Heart right ventricle (tissue), 16 donors: Measurements from ENCODE around the gene CAMK1D. TPM values are rescaled to one million over a fixed set of nuclear protein-coding genes. Genes with fewer than 3 reads are reported as not detected.

ENCODE experiments used
- ATAC-seq, 8 donors: fragments of 200-7000 bp; cut with Tn5 transposase; one replicate each; pipeline ENCODE4 v1.9.1; 2020; ENCODE audit warnings: mild to moderate bottlenecking in 8 of 8, moderate library complexity in 8 of 8, moderate number of reproducible peaks in 1 of 8
- DNase-seq, 2 donors: peaks; one replicate each; pipeline ENCODE4 v3.0.0-alpha.2; 2020
- H3K27ac ChIP-seq, 10 donors: fragments of 200-600 bp; sonication (generic) in 2 of 10; one replicate each; pipeline versions ENCODE4 v1.5.0 to v1.8.0; 2020 to 2022; ENCODE audit warnings: mild to moderate bottlenecking in 3 of 10
- H3K27me3 ChIP-seq, 7 donors: fragments of 200-600 bp; one replicate each; pipeline ENCODE4 v1.8.0; 2021 to 2022; ENCODE audit warnings: mild to moderate bottlenecking in 2 of 7
- H3K36me3 ChIP-seq, 9 donors: fragments of 200-600 bp; sonication (generic) in 1 of 9; one replicate each; pipeline versions ENCODE4 v1.5.0 to v1.8.0; 2020 to 2022; ENCODE audit warnings: mild to moderate bottlenecking in 2 of 9
- H3K4me1 ChIP-seq, 9 donors: fragments of 200-600 bp; sonication (generic) in 1 of 9; one replicate each; pipeline versions ENCODE4 v1.5.0 to v1.8.0; 2020 to 2022; ENCODE audit warnings: mild to moderate bottlenecking in 4 of 9
- H3K4me3 ChIP-seq, 10 donors: fragments of 200-600 bp; sonication (generic) in 2 of 10; one replicate each; pipeline versions ENCODE4 v1.5.0 to v1.8.0; 2020 to 2022; ENCODE audit warnings: mild to moderate bottlenecking in 7 of 10, moderate library complexity in 2 of 10
- H3K9me3 ChIP-seq, 11 donors: fragments of 200-600 bp in 10 of 11; sonication (generic) in 2 of 11; one replicate each; pipeline versions ENCODE4 v1.5.0 to v1.8.0; 2013 to 2022; ENCODE audit warnings: mild to moderate bottlenecking in 2 of 11, control low read depth in 1 of 11, moderate library complexity in 1 of 11
- CTCF ChIP-seq, 9 donors: fragments of 200-600 bp; sonication (generic) in 2 of 9; IDR thresholded peaks; one replicate each; pipeline versions ENCODE4 v1.5.0 to v1.8.0; 2021 to 2022; ENCODE audit warnings: antibody characterized with exemption in 9 of 9, mild to moderate bottlenecking in 5 of 9, moderate library complexity in 1 of 9
- WGBS, 2 donors: extraction: QIAGEN DNeasy Blood & Tissue Kit; methylation state at CpG; one replicate each; pipeline ENCODE4 v1.1.7; 2013; ENCODE audit warnings: inconsistent platforms in 1 of 2; 5-methylcytosine and 5-hydroxymethylcytosine counted together
- intact Hi-C, 10 donors: fragments of 100-400 bp; cut with DNase I; formaldehyde crosslinking; loops; one replicate each; pipeline versions ENCODE4 v1.11.1 to v1.14.2; 2022
- polyA plus RNA-seq, 2 donors: library from polyadenylated mRNA; stranded (reverse); fragments of 200-250 nt; gene quantifications; one replicate each; pipeline ENCODE4 v1.2.3, GENCODE V29; 2013
- total RNA-seq, 10 donors: library from RNA; stranded (reverse); fragmentation: NEBNext Ultra II Directional in 3 of 10; extraction: Animal tissue kit (Norgen Biotek cat#: 25700) in 3 of 10; gene quantifications; one replicate each; pipeline versions ENCODE4 v1.2.1 to v1.2.4, GENCODE V29; 2021 to 2023
- donor health status: Arrhythmogenic right ventricular cardiomyopathy.
- donor health status: ischemic (EF 13 %, LVEDD 7.1; RV severe dilation, severe dysfunction).
- donor health status: healthy with polysubstance abuse.
- donor health status: DM: no; HTN: yes; CAD: no.
- donor health status: DM: no; HTN: no; CAD: no.
- donor health status: ischemic (EF 25% LVEDD 6.9; RV normal size, moderate dysfunction).
- donor health status: ischemic (EF 25% LVEDD 5.7; RV mildly dilated, moderate dysfunction).
- donor health status: healthy.
- donor health status: DM: yes; HTN: yes; CAD: no.
- donor health status: Ischemic cardiomyopathy.
- donor health status: ischemic (EF 35%, LVEDD 5.7; RV mildly dilated, moderate dysfunction).
- donor health status: nonischemic (EF 11% LVEDD 7.7; RV severe dilation, severe dysfunction).
- donor health status: DM: yes; HTN: yes; CAD: no.
- donor health status: PGD.
- donor health status: ischemic (EF 29% LVEDD 5.4; RV normal size, mild dysfunction).
- donor health status: nonischemic (EF 23%, LVEDD 6.1; RV moderate dilation, normal function).

Gene CAMK1D
- total and polyA plus RNA-seq, 12 donors = 1.3 to 17.7 (median 2.6) TPM

- TF ChIP-seq CTCF (IDR thresholded peaks at IDR 0.05) = no peak
- WGBS, 2 donors = 91 to 96% methylated on average over 7 of the region's 7 CpGs
These were observed 342.2 kb downstream of the CAMK1D start for GRCh38 chr10:12691596-12691995.

GRCh38 chr10:12697764-12698163 lies 348.4 kb downstream of the CAMK1D start:
- no peak overlapping the region for H3K4me3 ChIP-seq
- TF ChIP-seq CTCF (IDR thresholded peaks at IDR 0.05) = no peak
- DNase-seq (no peak), ATAC-seq (peak in 6 of 8 donors; percentile 33 to 80 (median 46))
- peaks cover 0 to 9% (median 0%) of the 10 kb centered on the region in 11 donors for H3K9me3 ChIP-seq
- peaks cover 0 to 20% (median 3%) of the 10 kb centered on the region in 9 donors for H3K4me1 ChIP-seq
- no peaks in the 10 kb centered on the region for H3K27me3 ChIP-seq
- no peaks in the 10 kb centered on the region for H3K36me3 ChIP-seq
- intact Hi-C loops = loop anchor here in 1 of 10 donors (5.0 kb wide), 1 partner anchor 845 kb away; no protein-coding TSS in a partner anchor
- 62 to 65% methylated on average over 9 of the region's 9 CpGs for WGBS, 2 donors
- peak overlapping the region in 3 of 10 donors; percentile 77 to 82 (median 81) for H3K27ac ChIP-seq

More at GRCh38 chr10:12691596-12691995, 342.2 kb downstream of the CAMK1D start:
- Histone ChIP-seq H3K4me3 (no peak overlapping the region), H3K9me3 (no peaks in the 10 kb centered on the region), H3K27ac (no peak overlapping the region), H3K4me1 (no peaks in the 10 kb centered on the region), H3K36me3 (no peaks in the 10 kb centered on the region), H3K27me3 (no peaks in the 10 kb centered on the region)
- intact Hi-C loops = no loop called here
- no peak for DNase-seq
- no peak for ATAC-seq

GRCh38 chr10:12699258-12699700 lies 349.9 kb downstream of the CAMK1D start:
- peak in 7 of 8 donors; percentile 24 to 77 (median 62) for ATAC-seq
- TF ChIP-seq CTCF (IDR thresholded peaks at IDR 0.05) = no peak

GRCh38 chr10:12699781-12700556 lies 350.6 kb downstream of the CAMK1D start:
- DNase-seq (no peak), ATAC-seq (no peak)
- Histone ChIP-seq H3K4me1 (peaks cover 0 to 35% (median 3%) of the 10 kb centered on the region in 9 donors), H3K9me3 (peaks cover 0 to 9% (median 0%) of the 10 kb centered on the region in 11 donors), H3K36me3 (no peaks in the 10 kb centered on the region), H3K27ac (peak overlapping the region in 6 of 10 donors; percentile 1 to 82 (median 46)), H3K4me3 (no peak overlapping the region), H3K27me3 (no peaks in the 10 kb centered on the region)
- WGBS, 2 donors = 91 to 93% methylated on average over 9 of the region's 9 CpGs
- intact Hi-C loops = loop anchor here in 3 of 10 donors (5.0 to 10.0 kb wide), 4 partner anchors 345 to 848 kb away; partner anchors contain the start of gene CAMK1D (in 1 of the 3)
- TF ChIP-seq CTCF (IDR thresholded peaks at IDR 0.05) = no peak

More at GRCh38 chr10:12699258-12699700, 349.9 kb downstream of the CAMK1D start:
- Histone ChIP-seq H3K27me3 (no peaks in the 10 kb centered on the region), H3K36me3 (no peaks in the 10 kb centered on the region), H3K9me3 (peaks cover 0 to 9% (median 0%) of the 10 kb centered on the region in 11 donors), H3K4me3 (no peak overlapping the region), H3K27ac (peak overlapping the region in 8 of 10 donors; percentile 41 to 82 (median 68)), H3K4me1 (peaks cover 0 to 32% (median 3%) of the 10 kb centered on the region in 9 donors)
- WGBS, 2 donors = 65 to 72% methylated on average over 7 of the region's 7 CpGs
- peak in 1 of 2 donors; percentile 13 for DNase-seq
- intact Hi-C loops = loop anchor here in 1 of 10 donors (5.0 kb wide), 1 partner anchor 847 kb away; no protein-coding TSS in a partner anchor
